ENCODE data around the gene GPR55. TPM values are rescaled to one million over a fixed set of nuclear protein-coding genes. Genes with fewer than 3 reads are reported as not detected.
A peak's percentile ranks its signal among the peaks of the same experiment; 100 is the strongest.

Gene GPR55
- total and polyA plus RNA-seq, 8 donors, result 0.06 to 0.24 (median 0.09) TPM; not detected in 3

DNA sequence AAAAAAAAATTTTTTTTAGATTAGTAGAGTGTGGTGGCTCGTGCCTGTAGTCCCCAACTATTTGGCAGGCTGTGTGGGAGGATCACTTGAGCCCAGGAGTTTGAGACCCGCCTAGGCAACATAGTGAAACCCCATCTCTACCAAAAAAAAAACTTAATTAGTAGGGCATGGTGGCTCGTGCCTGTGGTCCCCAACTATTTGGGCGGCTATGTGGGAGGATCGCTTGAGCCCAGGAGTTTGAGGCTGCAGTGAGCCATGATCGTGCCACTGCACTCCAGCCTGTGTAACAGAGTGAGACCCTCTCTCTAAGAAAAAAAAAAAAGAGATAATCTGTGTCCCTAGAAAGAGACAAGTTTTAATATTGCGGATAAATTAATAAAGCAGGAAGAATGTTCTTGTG lies 8.8 kb downstream of the GPR55 start:
- peaks cover 0 to 3% of the 10 kb centered on the region in 2 donors for H3K27me3 ChIP-seq
- no peaks in the 10 kb centered on the region for H3K36me3 ChIP-seq
- no peak for DNase-seq
- TF ChIP-seq CTCF (IDR thresholded peaks at IDR 0.05), result no peak
- no peaks in the 10 kb centered on the region for H3K4me1 ChIP-seq
- no peak overlapping the region for H3K27ac ChIP-seq
- no peaks in the 10 kb centered on the region for H3K9me3 ChIP-seq
- intact Hi-C loops (cut with DNase I), result no loop called here
- ATAC-seq, result no peak
- no peak overlapping the region for H3K4me3 ChIP-seq

GRCh38 chr2:230915319-230915718 lies 9.7 kb downstream of the GPR55 start:
- intact Hi-C loops (cut with DNase I), result no loop called here
- Histone ChIP-seq H3K36me3 (no peaks in the 10 kb centered on the region), H3K27me3 (peaks cover 0 to 3% of the 10 kb centered on the region in 2 donors), H3K4me1 (no peaks in the 10 kb centered on the region), H3K4me3 (no peak overlapping the region), H3K9me3 (no peaks in the 10 kb centered on the region), H3K27ac (no peak overlapping the region)
- ATAC-seq (no peak), DNase-seq (peak in 1 of 4 donors; percentile 2)
- no peak for TF ChIP-seq CTCF (IDR thresholded peaks at IDR 0.05)

GRCh38 chr2:230914886-230915285 lies 10.2 kb downstream of the GPR55 start:
- no peak for ATAC-seq
- peak in 1 of 4 donors; percentile 7 for DNase-seq
- intact Hi-C loops (cut with DNase I), result no loop called here

GRCh38 chr2:230913406-230914143 lies 11.5 kb downstream of the GPR55 start:
- peak in 1 of 2 donors; percentile 30 for TF ChIP-seq CTCF (IDR thresholded peaks at IDR 0.05)
- peak in 2 of 4 donors; percentile 13 to 39 for DNase-seq
- Histone ChIP-seq H3K4me3 (no peak overlapping the region), H3K9me3 (no peaks in the 10 kb centered on the region), H3K27me3 (no peaks in the 10 kb centered on the region), H3K36me3 (no peaks in the 10 kb centered on the region), H3K4me1 (no peaks in the 10 kb centered on the region), H3K27ac (no peak overlapping the region)
- intact Hi-C loops (cut with DNase I), result no loop called here
- ATAC-seq, result peak; percentile 77

More at GRCh38 chr2:230914886-230915285, 10.2 kb downstream of the GPR55 start:
- Histone ChIP-seq H3K4me3 (no peak overlapping the region), H3K4me1 (no peaks in the 10 kb centered on the region), H3K9me3 (no peaks in the 10 kb centered on the region), H3K27ac (no peak overlapping the region), H3K36me3 (no peaks in the 10 kb centered on the region), H3K27me3 (peaks cover 0 to 3% of the 10 kb centered on the region in 2 donors)
- TF ChIP-seq CTCF (IDR thresholded peaks at IDR 0.05), result no peak

- H3K27me3 ChIP-seq, result no peaks in the 10 kb centered on the region
Observed at GRCh38 chr2:230912724-230913123, 12.3 kb downstream of the GPR55 start.

More at GRCh38 chr2:230912724-230913123, 12.3 kb downstream of the GPR55 start:
- H3K9me3 ChIP-seq, result no peaks in the 10 kb centered on the region
- intact Hi-C loops (cut with DNase I), result no loop called here
- ATAC-seq, result no peak
- H3K4me3 ChIP-seq, result no peak overlapping the region
- no peak for TF ChIP-seq CTCF (IDR thresholded peaks at IDR 0.05)
- no peak overlapping the region for H3K27ac ChIP-seq
- H3K4me1 ChIP-seq, result no peaks in the 10 kb centered on the region
- DNase-seq, result no peak
- H3K36me3 ChIP-seq, result no peaks in the 10 kb centered on the region

All from left lung (tissue), 10 donors.